HG03354 (cell line): Measurements from ENCODE around the gene HPF1.
"Not testable (repeated sequence)": the region's sequence is repeated elsewhere in the genome, so short reads cannot be mapped to it uniquely, and the experiment has no call there.

Experiments used
- ATAC-seq: cut with Tn5 transposase; IDR thresholded peaks from one replicate; pipeline ENCODE4 v1.9.1; 2021; ENCODE audit warnings: mild to moderate bottlenecking; ENCODE audit not compliant: unreplicated experiment, poor library complexity, severe bottlenecking

HPF1 gene

GRCh38 chr4:169744601-169745000 lies 13.1 kb downstream of the HPF1 start:
- no peak for ATAC-seq

- ATAC-seq, result no peak
These were observed 16.2 kb downstream of the HPF1 start for GRCh38 chr4:169741569-169741968.

- not testable (repeated sequence) for ATAC-seq
These were observed 19.1 kb downstream of the HPF1 start for GRCh38 chr4:169738604-169739003.

GRCh38 chr4:169730564-169730963 lies 27.2 kb downstream of the HPF1 start:
- no peak for ATAC-seq

GRCh38 chr4:169727616-169728015 lies 30.1 kb downstream of the HPF1 start:
- ATAC-seq, result no peak

GRCh38 chr4:169724260-169724659 lies 33.5 kb downstream of the HPF1 start:
- no peak for ATAC-seq

- no peak for ATAC-seq
These were observed 34.4 kb downstream of the HPF1 start for GRCh38 chr4:169723207-169723965.

GRCh38 chr4:169720529-169720928 lies 37.2 kb downstream of the HPF1 start:
- no peak for ATAC-seq

- no peak for ATAC-seq
These were observed 41.1 kb downstream of the HPF1 start for GRCh38 chr4:169716677-169717076.

GRCh38 chr4:169715826-169716225 lies 41.9 kb downstream of the HPF1 start:
- ATAC-seq, result no peak

- ATAC-seq, result no peak
These were observed 49.6 kb downstream of the HPF1 start for GRCh38 chr4:169707958-169708643.

- ATAC-seq, result no peak
These were observed 59.4 kb downstream of the HPF1 start for GRCh38 chr4:169698331-169698730.

- no peak for ATAC-seq
These were observed 67.0 kb downstream of the HPF1 start for GRCh38 chr4:169690787-169691186.

- ATAC-seq, result no peak
These were observed 68.1 kb downstream of the HPF1 start for GRCh38 chr4:169689681-169690080.

- ATAC-seq, result no peak
These were observed 75.2 kb downstream of the HPF1 start for GRCh38 chr4:169682372-169683047.
